HL-60/S4 treated with phorbol 12-myristate 13-acetate at 8.2 ng/mL for 4 days and 3 days (cell line): Measurements from ENCODE around the gene SIMC1.

Experiments
- in situ Hi-C: fragments of 300-500 bp; cut with MboI; formaldehyde crosslinking; loops from 2 replicates; pipeline ENCODE4 v1.15.0; 2022; ENCODE audit warnings: low sequenced_read_pairs

Gene SIMC1

GRCh38 chr5:176361437-176362232 lies 123.4 kb downstream of the SIMC1 start, which contains the start of gene KIAA1191:
KIAA1191 (minus strand) TSS chr5:176361764; CDS start chr5:176359508, 2,256 bp downstream.
- in situ Hi-C loops, result no loop called here

- in situ Hi-C loops, result no loop called here
These were observed 123.9 kb downstream of the SIMC1 start for GRCh38 chr5:176362233-176362490.

DNA sequence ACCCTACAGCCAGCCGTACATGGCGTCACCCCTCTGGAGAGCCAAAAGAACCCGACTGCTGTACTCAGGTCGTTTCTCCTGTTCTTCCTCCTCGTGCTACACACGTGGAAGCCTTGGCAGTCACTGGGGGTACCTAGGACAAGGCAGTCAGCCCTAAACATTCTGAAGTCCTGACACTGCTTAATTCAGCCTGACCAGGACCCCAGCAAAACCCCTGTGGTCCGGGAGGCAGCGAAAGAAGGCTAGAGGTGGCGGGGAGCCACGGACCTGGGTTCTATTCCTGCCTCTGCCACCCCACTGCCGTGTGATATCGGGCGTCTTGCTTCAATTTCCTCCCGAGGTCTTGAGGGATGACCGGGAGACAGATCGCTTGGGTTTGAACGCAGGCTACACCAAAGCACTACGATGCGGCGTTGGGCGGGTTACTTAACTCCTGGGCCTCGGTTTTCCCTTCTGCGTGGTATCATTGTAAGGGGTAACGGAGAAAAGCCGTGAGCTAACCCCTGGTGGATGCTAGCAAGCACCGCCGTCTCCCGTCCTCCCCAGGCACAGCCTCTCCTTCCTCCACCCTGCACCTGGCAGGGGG lies 126.6 kb downstream of the SIMC1 start:
- in situ Hi-C loops, result no loop called here

- in situ Hi-C loops, result no loop called here
These were observed 127.4 kb downstream of the SIMC1 start, which contains the start of gene ARL10 for GRCh38 chr5:176365351-176366231. ARL10 (plus strand) TSS chr5:176365487; CDS start chr5:176365564, 77 bp downstream.

GRCh38 chr5:176366232-176366894 lies 128.1 kb downstream of the SIMC1 start:
- in situ Hi-C loops, result no loop called here

GRCh38 chr5:176368726-176369125 lies 130.5 kb downstream of the SIMC1 start:
- in situ Hi-C loops, result no loop called here

DNA sequence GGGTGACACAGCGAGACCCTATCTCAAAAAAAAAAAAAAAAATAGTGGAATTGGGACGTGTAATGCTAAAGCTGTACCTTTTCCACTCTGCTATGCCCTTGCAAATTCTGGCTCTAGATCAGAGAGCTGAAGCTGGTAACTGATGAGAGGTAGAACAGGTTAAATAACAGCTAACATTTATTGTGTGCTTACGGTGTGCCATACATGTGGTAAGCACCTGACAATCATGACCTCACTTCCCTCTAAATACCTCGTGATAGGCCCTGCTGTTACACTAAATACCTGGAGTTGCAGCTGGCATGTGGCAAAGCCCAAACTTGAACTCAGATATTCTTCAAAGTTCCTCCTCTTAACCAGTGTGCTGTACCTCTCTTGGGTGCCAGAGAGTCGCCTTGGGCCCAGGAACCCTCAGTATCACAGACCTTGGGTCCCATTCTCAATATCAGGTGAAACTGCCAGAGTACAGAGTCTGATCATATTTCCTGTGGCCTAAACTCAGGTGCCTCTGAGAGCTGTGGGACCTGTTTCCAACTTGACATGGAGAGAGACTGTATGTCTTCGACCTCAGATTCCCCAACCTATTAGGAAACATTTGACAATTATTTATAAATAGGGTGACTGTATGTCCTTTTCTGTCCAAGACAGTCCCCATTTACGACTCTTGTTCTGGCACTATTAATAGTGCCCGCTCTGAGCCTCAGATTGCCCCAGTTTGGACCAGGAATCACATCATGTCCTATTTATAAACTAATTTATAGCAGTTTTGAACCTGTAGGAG lies 131.9 kb downstream of the SIMC1 start:
- in situ Hi-C loops, result no loop called here

GRCh38 chr5:176371621-176372539 lies 133.7 kb downstream of the SIMC1 start:
- in situ Hi-C loops, result no loop called here

GRCh38 chr5:176373100-176373818 lies 135.0 kb downstream of the SIMC1 start:
- in situ Hi-C loops, result no loop called here

- in situ Hi-C loops, result no loop called here
These were observed 141.7 kb downstream of the SIMC1 start for GRCh38 chr5:176379881-176380280.

DNA sequence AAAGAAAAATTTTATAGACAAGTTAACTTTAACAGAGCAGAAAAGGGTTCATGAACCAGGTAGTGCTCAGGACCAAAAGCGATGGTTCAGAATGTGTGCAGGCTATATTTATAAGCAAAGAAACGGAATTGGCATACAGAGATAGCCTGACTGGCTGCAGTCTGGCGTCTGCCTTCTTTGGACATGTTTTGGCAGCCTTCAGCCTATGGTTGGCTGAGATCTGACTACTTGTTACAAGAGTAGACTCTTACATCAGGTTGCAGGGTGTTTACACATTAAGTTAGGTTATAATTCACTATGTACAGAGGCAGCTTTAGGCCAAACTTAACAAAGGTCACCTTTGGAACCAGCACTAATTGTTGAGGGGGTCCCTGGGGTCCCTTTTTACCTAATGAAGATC lies 143.2 kb downstream of the SIMC1 start:
- in situ Hi-C loops, result no loop called here

GRCh38 chr5:176381979-176382378 lies 143.8 kb downstream of the SIMC1 start:
- in situ Hi-C loops, result no loop called here

DNA sequence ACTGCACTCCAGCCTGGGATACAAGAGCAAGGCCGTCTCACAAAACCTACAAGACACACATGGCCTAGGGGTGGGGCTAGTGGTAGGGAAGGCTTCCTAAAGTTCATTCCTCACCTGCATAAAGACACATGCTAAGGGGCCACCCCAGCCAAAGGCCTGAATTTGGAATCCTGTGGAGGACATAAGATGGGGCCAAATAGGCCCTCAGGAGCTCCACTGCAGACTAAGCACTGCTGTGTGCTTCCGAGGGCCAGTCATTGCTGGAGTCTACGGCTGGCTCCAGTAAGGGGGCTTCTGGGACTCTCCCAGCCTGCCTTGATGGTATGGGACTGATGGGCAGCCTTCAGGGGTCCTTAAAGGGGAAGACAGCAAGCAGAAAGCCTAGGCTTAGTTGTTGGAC lies 144.5 kb downstream of the SIMC1 start:
- in situ Hi-C loops, result no loop called here

- in situ Hi-C loops, result no loop called here
These were observed 145.2 kb downstream of the SIMC1 start for GRCh38 chr5:176383248-176383905.

DNA sequence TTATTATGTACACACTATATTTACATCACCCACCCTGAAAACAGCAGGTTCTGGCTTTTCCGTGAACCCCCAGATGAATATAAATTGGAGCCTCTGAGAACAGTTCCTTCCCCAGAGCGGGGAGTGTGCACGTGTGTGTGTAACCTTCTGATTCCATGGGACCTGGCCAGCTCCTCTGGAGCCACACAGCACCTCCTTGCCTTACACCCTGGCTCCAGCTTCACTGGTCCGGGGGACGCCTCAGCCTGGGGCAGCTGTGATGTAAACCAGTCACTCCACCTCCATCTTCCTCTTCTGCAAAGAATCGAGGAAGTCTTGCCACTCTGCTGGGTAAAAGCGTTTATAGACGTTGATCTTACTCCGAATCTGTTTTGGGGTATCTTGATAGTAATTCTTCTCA lies 145.7 kb downstream of the SIMC1 start:
- in situ Hi-C loops, result no loop called here

DNA sequence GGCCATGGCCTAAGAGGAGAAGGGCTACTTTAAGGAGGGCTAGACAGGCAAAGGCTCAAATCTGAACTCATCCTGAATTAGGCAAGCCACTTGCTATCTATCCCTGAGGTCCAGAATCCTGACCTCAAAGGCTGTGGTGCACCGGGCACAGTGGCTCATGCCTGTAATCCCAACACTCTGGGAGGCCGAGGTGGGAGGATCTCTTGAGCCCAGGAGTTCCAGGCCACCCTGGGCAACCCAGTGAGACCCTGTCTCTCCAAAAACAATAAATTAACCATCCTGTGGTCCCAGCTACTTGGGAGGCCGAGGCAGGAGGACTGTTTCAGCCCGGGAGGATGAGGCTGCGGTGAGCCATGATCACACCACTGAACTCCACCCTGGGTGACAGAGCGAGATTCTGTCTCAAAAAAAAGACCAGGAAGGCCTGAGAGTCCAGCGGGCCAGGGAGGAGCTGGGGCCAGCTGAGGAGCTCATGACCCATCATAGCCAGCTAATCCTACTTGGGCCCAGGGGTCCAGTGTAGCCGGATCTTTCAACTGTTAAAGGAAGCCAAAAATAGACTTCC lies 146.2 kb downstream of the SIMC1 start:
- in situ Hi-C loops, result no loop called here

DNA sequence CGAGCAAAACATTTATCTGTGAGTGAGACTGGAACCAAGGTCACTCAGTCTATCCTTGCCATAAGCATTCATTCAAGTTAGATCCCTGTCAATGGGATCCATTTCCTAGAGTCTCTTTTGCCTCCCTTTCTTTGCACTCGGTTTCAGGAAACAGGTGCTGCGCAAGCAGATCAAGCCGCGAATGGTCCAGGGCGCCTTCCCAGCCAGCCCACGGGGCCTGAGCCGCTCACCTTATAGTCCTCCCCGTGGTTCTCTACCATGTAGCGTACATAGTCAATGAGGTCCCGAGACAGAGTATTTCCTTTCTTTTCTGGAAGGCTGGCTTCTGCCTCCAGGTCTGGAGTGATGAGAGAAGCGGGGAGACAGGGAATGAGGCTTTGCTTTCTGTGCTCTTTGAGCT lies 146.8 kb downstream of the SIMC1 start:
- in situ Hi-C loops, result no loop called here

GRCh38 chr5:176386491-176386890 lies 148.3 kb downstream of the SIMC1 start:
- in situ Hi-C loops, result no loop called here
